HuH-7.5 (cell line): ENCODE data around the gene KCTD8.

Experiments used
- DNase-seq: peaks from one replicate; pipeline ENCODE4 v3.0.0; 2011; ENCODE audit warnings: low spot score

Gene KCTD8

DNA sequence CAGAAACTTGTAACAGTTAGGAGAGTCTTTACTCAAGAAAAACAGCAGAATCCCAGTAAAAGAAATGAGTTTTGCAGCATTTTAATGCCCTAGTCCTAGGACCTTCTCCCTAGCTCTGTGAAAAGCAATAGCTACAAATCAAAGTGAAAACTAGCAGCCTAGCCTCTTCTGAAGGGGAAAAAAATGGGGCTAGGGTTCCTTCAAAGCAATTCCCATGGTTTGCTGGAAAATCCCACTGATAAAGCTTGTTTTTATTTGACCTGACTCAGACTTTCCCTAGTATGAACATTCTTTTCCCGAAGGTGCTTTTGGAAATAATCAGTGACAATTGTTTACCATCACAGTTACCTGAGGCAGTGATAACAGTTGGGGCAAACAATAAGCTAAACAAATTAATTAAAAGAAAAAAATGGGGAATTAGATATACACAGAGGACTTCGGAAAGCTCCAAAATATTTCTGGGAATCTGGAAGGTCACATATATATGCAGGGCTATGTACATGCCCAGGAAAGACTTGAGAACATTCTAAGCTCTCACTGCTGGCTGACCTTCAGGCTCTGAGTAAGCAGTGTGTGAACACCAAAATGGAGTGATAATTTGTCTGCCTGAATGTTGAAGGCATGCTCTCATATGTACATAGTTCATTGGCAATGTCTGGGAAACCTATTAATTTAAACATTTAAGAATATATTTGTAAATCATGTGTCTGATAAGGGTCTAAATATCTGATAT lies 285.9 kb downstream of the KCTD8 start:
- DNase-seq: no peak

DNA sequence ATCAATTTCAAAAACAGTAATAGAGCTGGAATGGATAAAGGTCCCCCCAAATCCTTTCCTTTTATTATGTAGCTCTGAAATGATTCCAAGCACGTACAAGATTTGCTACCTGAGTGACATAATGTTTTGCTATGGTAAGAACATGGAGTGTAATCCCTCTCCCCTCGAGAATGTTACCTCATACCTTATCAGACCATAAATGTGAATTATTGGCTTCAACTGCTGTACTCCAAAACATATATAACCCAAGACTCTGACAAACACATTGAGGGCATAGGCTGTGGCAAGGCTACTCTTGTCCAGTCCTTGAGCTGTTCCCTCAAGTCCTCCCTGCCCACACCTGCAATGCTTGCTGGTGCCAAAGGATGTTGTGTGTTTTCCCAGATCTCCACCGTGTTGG lies 286.9 kb downstream of the KCTD8 start:
- no peak for DNase-seq

DNA sequence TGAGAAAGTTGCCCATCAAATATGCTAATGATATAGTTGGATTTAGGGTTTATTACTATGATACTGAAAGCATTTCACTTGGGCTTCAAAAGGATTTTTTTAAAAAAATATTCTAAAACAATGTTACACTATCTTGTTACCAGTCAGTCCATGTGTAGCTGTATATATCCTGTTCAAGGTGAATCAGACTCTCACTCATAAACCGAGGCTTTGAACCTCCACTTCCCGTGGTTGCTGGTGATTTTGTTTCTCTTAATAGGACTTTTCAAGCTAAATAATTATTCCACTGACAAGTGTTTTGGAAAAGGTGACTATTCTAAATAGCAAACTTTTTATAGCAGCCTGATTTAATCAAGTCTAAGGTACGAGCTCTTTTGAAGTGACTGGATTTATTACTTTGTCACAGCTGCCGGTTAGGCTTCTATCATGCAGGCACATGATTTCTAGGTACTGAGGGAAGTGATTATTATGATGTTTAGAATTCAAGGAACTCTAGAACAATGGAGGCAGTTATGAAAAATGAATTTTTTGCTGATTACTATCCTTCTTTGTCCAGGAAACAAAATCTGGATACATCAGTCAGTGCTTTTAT lies 287.7 kb downstream of the KCTD8 start:
- no peak for DNase-seq

- DNase-seq: no peak
Observed at GRCh38 chr4:44159991-44160390, 288.6 kb downstream of the KCTD8 start.

- peak; percentile 9 for DNase-seq
Observed at GRCh38 chr4:44157611-44158277, 290.9 kb downstream of the KCTD8 start.

GRCh38 chr4:44150091-44150576 lies 298.5 kb downstream of the KCTD8 start:
- no peak for DNase-seq

- no peak for DNase-seq
Observed at GRCh38 chr4:44149282-44149681, 299.3 kb downstream of the KCTD8 start.

DNA sequence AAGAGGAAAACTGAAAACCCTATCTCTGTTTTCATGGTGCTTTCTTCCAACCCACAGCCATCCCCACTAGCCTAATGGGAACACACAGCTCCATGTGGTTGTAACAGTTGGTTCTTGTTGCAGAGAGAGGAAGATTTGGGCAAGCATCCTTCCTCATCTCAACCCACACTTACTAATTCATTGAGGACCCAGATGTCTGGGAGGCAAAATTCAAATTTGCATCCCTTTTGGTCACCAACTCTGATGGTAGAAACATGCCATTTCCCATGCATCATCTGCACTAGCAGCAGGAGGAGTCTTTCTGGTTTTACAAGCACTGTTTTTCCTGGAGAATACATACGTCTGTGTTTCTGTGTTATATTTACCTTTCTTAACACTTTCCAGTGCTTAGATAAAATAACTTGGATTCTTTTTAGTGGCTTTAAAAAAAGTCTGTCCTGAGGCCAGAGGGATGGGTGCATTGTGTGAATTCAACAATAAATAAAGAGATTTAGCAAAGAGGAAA lies 301.0 kb downstream of the KCTD8 start:
- no peak for DNase-seq

DNA sequence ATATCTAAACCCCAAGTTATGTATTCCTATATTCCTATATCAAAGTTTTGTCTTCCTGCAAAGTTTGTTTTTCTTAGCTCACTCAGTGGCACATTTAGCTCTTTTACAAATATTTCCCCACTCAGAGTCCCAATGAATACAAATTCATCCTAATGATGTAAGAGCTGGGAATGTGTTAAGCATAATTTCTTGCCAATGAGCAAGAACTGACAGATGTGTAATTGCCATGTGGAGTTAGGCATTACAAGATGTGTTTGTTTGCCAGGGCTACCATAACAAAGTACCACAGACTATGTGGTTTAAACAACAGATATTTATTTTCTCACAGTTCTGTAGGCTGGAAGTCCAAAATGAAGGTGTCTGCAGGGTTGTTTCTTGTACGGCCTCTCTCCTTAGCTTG lies 302.1 kb downstream of the KCTD8 start:
- DNase-seq: no peak

DNA sequence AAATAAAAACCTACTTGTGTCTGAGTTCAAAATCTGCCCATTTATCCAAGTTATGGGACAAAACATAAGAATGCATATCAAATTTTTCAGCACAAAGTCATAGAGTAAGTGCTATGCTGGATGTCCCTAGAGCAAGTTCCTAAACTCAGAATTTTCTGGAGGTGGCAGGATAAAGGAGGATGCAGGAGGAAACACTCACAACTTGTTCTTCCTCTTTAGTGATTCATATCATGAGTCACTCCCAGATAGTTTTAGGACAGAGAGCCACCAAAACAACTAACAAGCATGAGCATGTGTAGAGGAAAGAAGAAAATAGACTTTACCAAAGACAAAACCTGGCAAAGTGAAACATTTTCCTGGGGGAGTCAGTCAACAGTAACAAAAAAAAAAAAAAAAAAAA lies 302.7 kb downstream of the KCTD8 start:
- no peak for DNase-seq

- DNase-seq: no peak
Observed at GRCh38 chr4:44132526-44132925, 316.1 kb downstream of the KCTD8 start.
